Neural cell (in vitro differentiated cells): ENCODE results near the gene MRPS6.

Experiments used
- EP300 ChIP-seq: fragments of 450-650 bp; conservative IDR thresholded peaks from 2 replicates; pipeline ENCODE4 v1.6.1; 2014; ENCODE audit warnings: antibody characterized with exemption, mild to moderate bottlenecking, moderate library complexity; ENCODE audit not compliant: poor library complexity, severe bottlenecking
- EZH2 ChIP-seq: fragments of 200-600, 300-800 bp; shearing (Covaris generic), sonication (generic); IDR thresholded peaks from 2 replicates; pipeline ENCODE4 v1.6.1; 2014; ENCODE audit warnings: antibody characterized with exemption, low read length, borderline replicate concordance, mild to moderate bottlenecking; ENCODE audit not compliant: insufficient read depth, poor library complexity, severe bottlenecking
- POLR2AphosphoS5 ChIP-seq: IDR thresholded peaks from 2 replicates; pipeline ENCODE4 v1.6.1; 2012
- RAD21 ChIP-seq: fragments of 450-650 bp; conservative IDR thresholded peaks from 2 replicates; pipeline ENCODE4 v1.6.1; 2014; ENCODE audit warnings: antibody characterized with exemption, mild to moderate bottlenecking, moderate library complexity
- TF ChIP-seq, protein P1 (sequence below): fragments of 450-650 bp; IDR thresholded peaks from 2 replicates; pipeline ENCODE4 v1.5.1; 2014; ENCODE audit warnings: antibody characterized with exemption, mild to moderate bottlenecking, moderate library complexity; ENCODE audit not compliant: poor library complexity, severe bottlenecking
- TF ChIP-seq, protein P2 (sequence below): IDR thresholded peaks from 2 replicates; pipeline ENCODE4 v1.6.1; 2012; ENCODE audit warnings: borderline replicate concordance

DNA sequence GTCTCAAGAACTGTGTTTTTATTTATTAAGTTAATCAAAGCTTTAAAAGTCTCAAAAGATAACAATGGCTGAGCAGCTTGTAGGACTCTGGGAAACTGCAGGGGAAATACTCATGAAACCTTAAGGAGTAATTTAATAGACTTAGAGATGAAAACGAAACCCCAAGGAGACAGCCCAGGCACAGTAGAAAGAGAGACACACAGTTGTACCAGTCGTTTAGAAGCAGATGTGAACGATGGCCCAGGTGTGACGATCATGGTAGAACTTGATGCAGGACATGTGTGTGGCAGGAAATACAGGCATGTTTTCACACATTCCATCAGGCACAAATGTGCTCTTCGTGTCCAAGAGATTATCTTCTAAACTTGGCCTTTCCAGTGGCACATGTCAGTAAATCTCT, 21.2 kb upstream of the MRPS6 start:
- TF ChIP-seq, protein P1, sequence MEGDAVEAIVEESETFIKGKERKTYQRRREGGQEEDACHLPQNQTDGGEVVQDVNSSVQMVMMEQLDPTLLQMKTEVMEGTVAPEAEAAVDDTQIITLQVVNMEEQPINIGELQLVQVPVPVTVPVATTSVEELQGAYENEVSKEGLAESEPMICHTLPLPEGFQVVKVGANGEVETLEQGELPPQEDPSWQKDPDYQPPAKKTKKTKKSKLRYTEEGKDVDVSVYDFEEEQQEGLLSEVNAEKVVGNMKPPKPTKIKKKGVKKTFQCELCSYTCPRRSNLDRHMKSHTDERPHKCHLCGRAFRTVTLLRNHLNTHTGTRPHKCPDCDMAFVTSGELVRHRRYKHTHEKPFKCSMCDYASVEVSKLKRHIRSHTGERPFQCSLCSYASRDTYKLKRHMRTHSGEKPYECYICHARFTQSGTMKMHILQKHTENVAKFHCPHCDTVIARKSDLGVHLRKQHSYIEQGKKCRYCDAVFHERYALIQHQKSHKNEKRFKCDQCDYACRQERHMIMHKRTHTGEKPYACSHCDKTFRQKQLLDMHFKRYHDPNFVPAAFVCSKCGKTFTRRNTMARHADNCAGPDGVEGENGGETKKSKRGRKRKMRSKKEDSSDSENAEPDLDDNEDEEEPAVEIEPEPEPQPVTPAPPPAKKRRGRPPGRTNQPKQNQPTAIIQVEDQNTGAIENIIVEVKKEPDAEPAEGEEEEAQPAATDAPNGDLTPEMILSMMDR: no peak
- TF ChIP-seq, protein P2, sequence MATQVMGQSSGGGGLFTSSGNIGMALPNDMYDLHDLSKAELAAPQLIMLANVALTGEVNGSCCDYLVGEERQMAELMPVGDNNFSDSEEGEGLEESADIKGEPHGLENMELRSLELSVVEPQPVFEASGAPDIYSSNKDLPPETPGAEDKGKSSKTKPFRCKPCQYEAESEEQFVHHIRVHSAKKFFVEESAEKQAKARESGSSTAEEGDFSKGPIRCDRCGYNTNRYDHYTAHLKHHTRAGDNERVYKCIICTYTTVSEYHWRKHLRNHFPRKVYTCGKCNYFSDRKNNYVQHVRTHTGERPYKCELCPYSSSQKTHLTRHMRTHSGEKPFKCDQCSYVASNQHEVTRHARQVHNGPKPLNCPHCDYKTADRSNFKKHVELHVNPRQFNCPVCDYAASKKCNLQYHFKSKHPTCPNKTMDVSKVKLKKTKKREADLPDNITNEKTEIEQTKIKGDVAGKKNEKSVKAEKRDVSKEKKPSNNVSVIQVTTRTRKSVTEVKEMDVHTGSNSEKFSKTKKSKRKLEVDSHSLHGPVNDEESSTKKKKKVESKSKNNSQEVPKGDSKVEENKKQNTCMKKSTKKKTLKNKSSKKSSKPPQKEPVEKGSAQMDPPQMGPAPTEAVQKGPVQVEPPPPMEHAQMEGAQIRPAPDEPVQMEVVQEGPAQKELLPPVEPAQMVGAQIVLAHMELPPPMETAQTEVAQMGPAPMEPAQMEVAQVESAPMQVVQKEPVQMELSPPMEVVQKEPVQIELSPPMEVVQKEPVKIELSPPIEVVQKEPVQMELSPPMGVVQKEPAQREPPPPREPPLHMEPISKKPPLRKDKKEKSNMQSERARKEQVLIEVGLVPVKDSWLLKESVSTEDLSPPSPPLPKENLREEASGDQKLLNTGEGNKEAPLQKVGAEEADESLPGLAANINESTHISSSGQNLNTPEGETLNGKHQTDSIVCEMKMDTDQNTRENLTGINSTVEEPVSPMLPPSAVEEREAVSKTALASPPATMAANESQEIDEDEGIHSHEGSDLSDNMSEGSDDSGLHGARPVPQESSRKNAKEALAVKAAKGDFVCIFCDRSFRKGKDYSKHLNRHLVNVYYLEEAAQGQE: no peak
- no peak for TF ChIP-seq EZH2
- TF ChIP-seq POLR2AphosphoS5: no peak
- no peak for TF ChIP-seq EP300
- no peak for TF ChIP-seq RAD21
